ENCODE data around the gene NCKIPSD.

GRCh38 chr3:48672522-48672921 lies 13.2 kb downstream of the NCKIPSD start:
- TF ChIP-seq CTCF (IDR thresholded peaks at IDR 0.05) = no peak
- no peak for TF ChIP-seq POLR2A (IDR thresholded peaks at IDR 0.05)

All from thyroid gland (tissue), 4 donors.